WTC11 (cell line): ENCODE data around the gene CRACDL. TPM values are rescaled to one million over a fixed set of nuclear protein-coding genes. Genes with fewer than 3 reads are reported as not detected.

Source experiments
- ATAC-seq: fragments of 200-7000 bp; cut with Tn5 transposase; 2 replicates; pipeline ENCODE4 v1.10.0; 2021; ENCODE audit warnings: mild to moderate bottlenecking, moderate library complexity
- CTCF ChIA-PET: fragments of 300-600 bp; sonication (Branson Sonifier 250); formaldehyde crosslinking; loops from one replicate; lab custom pipeline; 2021; ENCODE audit warnings: antibody characterized with exemption; lab: Charles Lee
- POLR2A ChIA-PET: fragments of 350-600 bp; sonication (Branson Sonifier 250); formaldehyde crosslinking; loops from one replicate; lab custom pipeline; 2021; ENCODE audit warnings: antibody characterized with exemption; lab: Charles Lee
- DNase-seq: peaks from one replicate; pipeline ENCODE4 v3.0.0; 2021; ENCODE audit warnings: low spot score
- H3K27ac Mint-ChIP-seq: 2 replicates; pipeline ENCODE4 v1.8.0; 2021; ENCODE audit warnings: mixed read lengths
- H3K27me3 Mint-ChIP-seq: 2 replicates; pipeline ENCODE4 v1.8.0; 2021; ENCODE audit warnings: low read depth, mild to moderate bottlenecking, moderate library complexity, mixed read lengths
- H3K36me3 Mint-ChIP-seq: 2 replicates; pipeline ENCODE4 v1.8.0; 2021; ENCODE audit warnings: mixed read lengths
- H3K4me1 Mint-ChIP-seq: 2 replicates; pipeline ENCODE4 v1.8.0; 2022; ENCODE audit warnings: mixed read lengths
- H3K4me3 Mint-ChIP-seq: 2 replicates; pipeline ENCODE4 v1.8.0; 2021; ENCODE audit warnings: mild to moderate bottlenecking, moderate library complexity, mixed read lengths
- H3K9me3 Mint-ChIP-seq: 2 replicates; pipeline ENCODE4 v1.8.0; 2021; ENCODE audit warnings: mixed read lengths
- ATF6 ChIP-seq: sonication (generic); formaldehyde crosslinking; IDR thresholded peaks from 2 replicates; pipeline ENCODE4 v1.8.1; 2023; ENCODE audit warnings: mild to moderate bottlenecking, missing genetic modification reagents
- CREB1 ChIP-seq: sonication (generic); formaldehyde crosslinking; IDR thresholded peaks from 2 replicates; pipeline ENCODE4 v1.8.0; 2023; ENCODE audit warnings: mild to moderate bottlenecking, missing genetic modification reagents
- EMX1 ChIP-seq: fragments of 250-450 bp; sonication (Bioruptor Pico); IDR thresholded peaks from 2 replicates; pipeline ENCODE4 v1.8.0; 2021; ENCODE audit warnings: mild to moderate bottlenecking
- ERG ChIP-seq: fragments of 250-450 bp; sonication (Bioruptor Pico); IDR thresholded peaks from 2 replicates; pipeline ENCODE4 v1.8.0; 2021; ENCODE audit warnings: mild to moderate bottlenecking
- FOXP1 ChIP-seq: sonication (generic); formaldehyde crosslinking; IDR thresholded peaks from 2 replicates; pipeline ENCODE4 v1.8.0; 2022; ENCODE audit warnings: missing genetic modification reagents, mild to moderate bottlenecking, moderate library complexity, borderline replicate concordance
- KAT7 ChIP-seq: sonication (generic); formaldehyde crosslinking; IDR thresholded peaks from 2 replicates; pipeline ENCODE4 v1.8.1; 2023; ENCODE audit warnings: missing genetic modification reagents, mild to moderate bottlenecking, borderline replicate concordance
- NFATC4 ChIP-seq: fragments of 250-450 bp; sonication (Bioruptor Pico); IDR thresholded peaks from 2 replicates; pipeline ENCODE4 v1.9.0; 2021; ENCODE audit warnings: mild to moderate bottlenecking
- SOX15 ChIP-seq: fragments of 250-450 bp; sonication (Bioruptor Pico); IDR thresholded peaks from 2 replicates; pipeline ENCODE4 v1.9.0; 2021; ENCODE audit warnings: mild to moderate bottlenecking
- total RNA-seq: library from RNA; stranded (reverse); gene quantifications from 3 replicates; pipeline ENCODE4 v1.2.3, GENCODE V29; 2021
- TF ChIP-seq, protein P1 (sequence below): sonication (generic); formaldehyde crosslinking; IDR thresholded peaks from 2 replicates; pipeline ENCODE4 v1.8.1; 2023; ENCODE audit warnings: mild to moderate bottlenecking, missing genetic modification reagents, borderline replicate concordance

CRACDL gene
- total RNA-seq, 1 experiment from 2014 or later, result 0.72 TPM

- Mint-ChIP-seq H3K9me3 (no peaks in the 10 kb centered on the region), H3K4me1 (peaks cover 13% of the 10 kb centered on the region; the same call in 1 of the 2 replicates), H3K27me3 (no peaks in the 10 kb centered on the region; the same call in 1 of the 2 replicates), H3K27ac (no peak overlapping the region), H3K36me3 (no peaks in the 10 kb centered on the region), H3K4me3 (no peak overlapping the region)
- ChIA-PET CTCF (interaction anchor here (0.7 kb wide), 1 partner anchor 169 kb away, joined by 4 read pairs; no protein-coding TSS in a partner anchor), POLR2A (no interaction called here)
- no peak for ATAC-seq
- no peak for DNase-seq
- TF ChIP-seq KAT7 (CRISPR knock-in tag) (no peak), NFATC4 (CRISPR knock-in tag) (no peak), SOX15 (CRISPR knock-in tag) (no peak), ATF6 (CRISPR knock-in tag) (no peak), FOXP1 (CRISPR knock-in tag) (no peak), EMX1 (CRISPR knock-in tag) (no peak), ERG (CRISPR knock-in tag) (no peak), CREB1 (no peak)
- TF ChIP-seq, protein P1, sequence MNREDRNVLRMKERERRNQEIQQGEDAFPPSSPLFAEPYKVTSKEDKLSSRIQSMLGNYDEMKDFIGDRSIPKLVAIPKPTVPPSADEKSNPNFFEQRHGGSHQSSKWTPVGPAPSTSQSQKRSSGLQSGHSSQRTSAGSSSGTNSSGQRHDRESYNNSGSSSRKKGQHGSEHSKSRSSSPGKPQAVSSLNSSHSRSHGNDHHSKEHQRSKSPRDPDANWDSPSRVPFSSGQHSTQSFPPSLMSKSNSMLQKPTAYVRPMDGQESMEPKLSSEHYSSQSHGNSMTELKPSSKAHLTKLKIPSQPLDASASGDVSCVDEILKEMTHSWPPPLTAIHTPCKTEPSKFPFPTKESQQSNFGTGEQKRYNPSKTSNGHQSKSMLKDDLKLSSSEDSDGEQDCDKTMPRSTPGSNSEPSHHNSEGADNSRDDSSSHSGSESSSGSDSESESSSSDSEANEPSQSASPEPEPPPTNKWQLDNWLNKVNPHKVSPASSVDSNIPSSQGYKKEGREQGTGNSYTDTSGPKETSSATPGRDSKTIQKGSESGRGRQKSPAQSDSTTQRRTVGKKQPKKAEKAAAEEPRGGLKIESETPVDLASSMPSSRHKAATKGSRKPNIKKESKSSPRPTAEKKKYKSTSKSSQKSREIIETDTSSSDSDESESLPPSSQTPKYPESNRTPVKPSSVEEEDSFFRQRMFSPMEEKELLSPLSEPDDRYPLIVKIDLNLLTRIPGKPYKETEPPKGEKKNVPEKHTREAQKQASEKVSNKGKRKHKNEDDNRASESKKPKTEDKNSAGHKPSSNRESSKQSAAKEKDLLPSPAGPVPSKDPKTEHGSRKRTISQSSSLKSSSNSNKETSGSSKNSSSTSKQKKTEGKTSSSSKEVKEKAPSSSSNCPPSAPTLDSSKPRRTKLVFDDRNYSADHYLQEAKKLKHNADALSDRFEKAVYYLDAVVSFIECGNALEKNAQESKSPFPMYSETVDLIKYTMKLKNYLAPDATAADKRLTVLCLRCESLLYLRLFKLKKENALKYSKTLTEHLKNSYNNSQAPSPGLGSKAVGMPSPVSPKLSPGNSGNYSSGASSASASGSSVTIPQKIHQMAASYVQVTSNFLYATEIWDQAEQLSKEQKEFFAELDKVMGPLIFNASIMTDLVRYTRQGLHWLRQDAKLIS (CRISPR knock-in tag), result no peak
These were observed 132.4 kb downstream of the CRACDL start for GRCh38 chr2:98803405-98804264.

DNA sequence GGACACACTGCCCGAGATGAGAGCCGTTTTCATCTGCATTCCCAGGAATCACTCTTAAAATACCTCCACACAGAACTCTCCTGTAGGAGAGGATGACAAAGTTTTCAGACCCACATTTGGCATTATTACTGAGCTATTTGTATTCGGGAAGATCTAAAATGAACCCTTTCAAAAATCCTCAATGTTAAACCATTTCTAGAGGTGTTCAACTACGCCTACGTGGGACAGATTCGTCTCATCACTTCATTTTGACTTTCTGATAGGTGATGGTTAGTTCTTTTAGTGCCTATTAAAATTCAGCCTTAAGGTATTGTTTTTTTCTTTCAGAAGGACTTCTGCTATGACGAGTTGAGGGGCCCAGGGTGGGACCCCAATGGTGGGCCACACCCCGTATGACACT, 133.7 kb downstream of the CRACDL start:
- no peaks in the 10 kb centered on the region for H3K36me3 Mint-ChIP-seq
- H3K4me3 Mint-ChIP-seq, result no peak overlapping the region
- no peaks in the 10 kb centered on the region; the same call in 1 of the 2 replicates for H3K27me3 Mint-ChIP-seq
- DNase-seq (no peak), ATAC-seq (no peak)
- ChIA-PET POLR2A (no interaction called here), CTCF (no interaction called here)
- TF ChIP-seq ERG (CRISPR knock-in tag) (no peak), ATF6 (CRISPR knock-in tag) (no peak), NFATC4 (CRISPR knock-in tag) (no peak), EMX1 (CRISPR knock-in tag) (no peak)
- H3K9me3 Mint-ChIP-seq, result no peaks in the 10 kb centered on the region
- peaks cover 10% of the 10 kb centered on the region; the same call in 1 of the 2 replicates for H3K4me1 Mint-ChIP-seq
- H3K27ac Mint-ChIP-seq, result no peak overlapping the region
